ENCODE measurements around the gene AURKA.
A peak's percentile ranks its signal among the peaks of the same experiment; 100 is the strongest.

Gene AURKA

DNA sequence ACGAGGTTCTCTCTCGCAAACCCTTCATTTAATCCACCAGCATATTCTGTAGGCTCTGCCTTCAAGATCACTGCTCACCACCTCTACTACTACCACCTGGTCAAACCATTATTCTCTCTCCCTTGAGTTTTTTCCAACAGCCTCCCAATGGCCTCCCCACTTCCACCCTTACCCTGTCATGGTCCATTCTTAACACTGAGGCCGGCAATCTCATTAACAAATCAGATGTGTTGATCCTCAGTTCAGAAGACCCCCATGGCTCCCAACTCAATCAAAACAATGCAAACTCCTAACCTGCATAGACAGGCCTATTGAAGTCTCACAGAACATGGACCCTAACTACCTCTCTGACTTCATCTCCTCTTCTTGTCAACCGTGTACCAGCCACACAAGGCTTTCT is 2.2 kb downstream of the AURKA start:
- DNase-seq, result no peak

DNA sequence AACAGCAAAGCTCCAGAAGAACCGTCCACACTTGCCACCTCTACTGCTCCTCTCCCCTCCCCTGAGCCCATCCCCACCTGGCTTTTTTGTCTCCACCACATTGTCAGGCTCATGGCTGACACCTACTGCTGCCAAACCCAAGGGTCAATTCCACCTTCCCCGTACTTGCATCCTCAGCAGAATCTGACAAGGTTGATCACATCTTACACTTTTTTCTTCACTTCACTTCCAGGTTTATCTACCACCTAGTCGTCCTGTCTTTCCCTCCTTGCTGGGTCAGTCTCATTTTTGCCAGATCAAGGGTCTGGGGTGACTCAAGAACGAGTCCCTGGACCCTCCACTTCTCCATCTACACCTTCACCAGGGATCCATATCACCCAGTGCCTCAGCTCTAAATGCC is 3.1 kb downstream of the AURKA start:
- DNase-seq, result no peak

DNA sequence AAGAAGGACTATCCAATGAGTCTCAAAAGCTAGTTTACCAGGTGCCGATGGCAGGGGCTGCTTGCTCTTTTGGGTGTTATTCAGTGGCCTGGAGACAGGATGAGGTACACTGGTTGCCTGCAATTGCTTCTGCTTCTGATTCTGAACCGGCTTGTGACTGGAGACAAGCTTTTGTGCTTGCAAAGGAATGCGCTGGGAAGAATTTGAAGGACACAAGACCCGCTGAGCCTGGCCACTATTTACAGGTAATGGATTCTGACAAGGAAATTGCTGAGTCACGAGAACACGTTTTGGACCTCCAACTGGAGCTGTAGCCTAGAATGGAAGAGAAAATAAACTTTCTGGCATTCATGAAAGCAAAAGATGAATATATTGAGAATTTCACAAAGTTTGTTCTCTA is 5.8 kb downstream of the AURKA start:
- no peak for DNase-seq

DNA sequence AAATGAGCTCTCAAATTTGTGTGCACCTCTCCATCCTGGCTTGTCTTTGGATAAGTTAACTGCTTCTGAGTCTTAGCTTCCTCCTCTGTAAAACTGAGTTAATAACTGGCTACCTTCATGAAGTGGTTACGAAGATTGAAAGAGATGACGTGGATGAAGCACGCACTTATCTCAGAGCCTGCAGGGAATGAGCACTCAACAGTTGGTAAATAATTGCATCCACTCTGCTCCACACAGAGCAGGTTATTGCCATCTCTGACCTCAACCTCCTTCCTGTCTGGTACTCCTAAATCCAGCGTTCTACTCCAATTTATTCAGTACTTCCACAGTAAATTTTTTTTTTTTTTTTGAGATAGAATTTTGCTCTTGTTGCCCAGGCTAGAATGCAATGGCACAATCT is 6.9 kb downstream of the AURKA start:
- no peak for DNase-seq

DNA sequence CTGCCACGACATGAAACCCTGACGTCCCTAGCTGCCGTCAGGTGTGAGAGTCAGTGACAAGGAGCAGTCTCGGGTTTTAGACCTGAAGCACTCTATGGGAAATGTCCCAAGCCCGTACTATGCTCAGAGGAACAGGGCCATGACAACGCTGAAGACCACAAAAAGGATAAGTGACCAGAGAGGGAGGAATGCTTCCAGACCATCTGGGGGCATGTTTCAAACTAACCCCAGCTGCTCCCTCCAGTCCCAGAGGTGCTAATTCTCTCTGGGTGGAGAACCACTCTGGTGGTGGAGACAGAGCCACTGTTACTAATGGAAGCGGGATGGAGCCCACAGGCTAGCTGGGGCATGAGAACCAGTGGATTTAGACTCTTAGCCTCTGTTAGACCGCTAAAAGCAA is 8.7 kb downstream of the AURKA start:
- DNase-seq, result no peak

DNA sequence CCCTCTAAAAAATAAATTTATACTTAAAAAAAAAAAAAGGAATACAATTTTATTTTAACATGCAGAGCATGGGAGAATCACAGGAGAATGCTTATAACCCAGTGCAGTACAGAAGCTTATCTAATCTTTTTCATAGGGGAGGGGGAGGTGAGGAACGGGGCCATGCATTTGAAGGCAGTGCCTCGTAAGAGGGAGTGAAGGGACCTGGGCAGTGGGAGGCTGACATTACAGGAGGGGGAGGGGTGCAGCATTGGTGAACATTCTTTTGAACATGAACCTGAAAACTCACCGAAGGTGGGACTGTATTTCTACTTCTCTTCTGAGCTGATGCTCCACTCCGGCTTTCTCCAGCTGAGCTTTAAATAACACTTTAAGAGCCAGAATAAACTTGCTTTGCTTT is 9.3 kb downstream of the AURKA start:
- no peak for DNase-seq

DNA sequence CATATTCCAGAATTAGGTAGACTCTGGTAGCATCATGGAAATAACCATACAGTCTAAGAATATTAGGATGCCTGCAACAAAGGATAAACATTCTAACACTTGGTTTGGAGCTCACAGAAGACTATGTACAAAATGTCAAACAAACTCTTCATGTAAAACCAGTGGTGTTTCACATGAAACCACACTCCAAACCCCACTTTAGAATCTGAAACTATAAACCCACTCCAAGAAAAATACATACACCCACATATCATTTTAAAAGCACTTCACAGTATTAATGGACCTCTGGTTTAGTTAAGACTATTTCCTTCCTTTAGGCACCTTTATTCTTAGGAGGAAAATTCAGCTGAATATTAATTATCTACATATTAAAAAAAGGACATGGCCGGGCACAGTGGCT is 10.5 kb downstream of the AURKA start:
- DNase-seq, result no peak

DNA sequence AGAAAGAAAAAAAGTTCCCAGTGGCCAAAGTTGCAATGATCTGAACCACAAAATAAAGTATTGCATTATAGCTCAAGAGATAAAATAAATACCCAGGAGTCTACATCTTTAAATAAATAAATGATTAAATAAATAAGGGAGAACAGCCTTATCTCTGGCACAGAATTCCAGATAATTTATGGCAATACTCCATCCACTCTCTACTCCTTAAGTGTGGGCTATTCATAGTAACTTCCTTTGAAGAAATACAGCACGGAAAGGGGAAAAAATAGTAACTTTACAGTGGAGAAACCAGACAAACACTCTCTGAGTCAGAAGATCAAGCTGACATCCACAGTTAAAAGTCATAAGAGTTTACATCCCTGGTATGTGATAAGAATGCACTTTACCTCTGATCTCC is 11.6 kb downstream of the AURKA start:
- DNase-seq, result no peak

DNA sequence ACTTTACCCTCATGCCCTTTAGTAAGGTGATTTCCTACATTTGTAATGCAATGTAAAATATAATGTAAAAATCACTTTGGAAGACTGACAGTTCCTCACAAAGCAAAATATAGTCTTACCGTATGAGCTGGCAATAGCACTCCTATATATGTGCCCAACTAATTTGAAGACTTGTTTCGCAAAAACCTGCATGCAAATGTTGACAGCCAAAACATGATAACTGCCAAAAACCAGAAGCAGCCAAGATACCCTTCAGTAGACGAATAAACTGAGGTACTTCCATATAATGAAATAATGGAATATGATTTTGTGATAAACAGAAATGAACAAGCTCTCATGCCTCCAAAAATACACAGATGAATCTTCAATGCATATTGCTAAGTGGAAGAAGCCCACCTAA is 13.6 kb downstream of the AURKA start:
- DNase-seq, result no peak

DNA sequence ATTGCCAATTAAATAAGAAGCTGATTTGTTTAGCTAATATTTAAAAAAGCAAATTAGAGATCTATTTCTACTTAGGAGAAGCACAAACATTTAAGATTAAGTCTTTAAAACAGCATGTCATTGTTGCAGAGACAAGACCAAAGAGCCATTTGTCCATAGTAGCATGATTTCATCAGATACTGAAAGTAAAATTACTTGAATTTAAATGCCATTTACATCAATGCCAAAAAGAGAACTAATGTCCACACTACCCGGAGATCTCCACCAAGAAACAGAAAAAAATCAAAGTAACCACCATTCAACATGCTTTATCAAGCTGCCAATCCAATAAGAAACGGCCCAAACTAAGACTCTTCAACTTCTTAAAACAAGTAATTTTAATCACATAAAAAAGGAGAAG is 15.7 kb downstream of the AURKA start:
- DNase-seq, result no peak

DNA sequence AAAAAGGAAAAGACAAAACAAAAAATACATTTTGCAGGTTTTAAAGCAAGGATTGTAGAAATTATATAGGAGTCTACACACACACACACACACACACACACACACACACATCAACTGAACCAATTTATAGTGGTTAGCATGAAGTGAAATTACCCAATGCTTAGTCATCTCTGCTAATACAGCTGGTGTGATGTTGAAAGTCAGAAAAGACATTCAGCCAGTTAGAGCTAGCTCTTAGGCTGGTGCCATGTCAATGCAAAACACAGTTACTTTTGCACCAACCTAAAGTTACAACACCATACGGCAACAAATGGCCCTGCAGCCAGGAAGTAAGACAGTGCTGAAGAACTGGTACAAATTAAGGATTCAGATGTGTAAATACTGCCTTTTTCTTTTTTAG is 18.1 kb downstream of the AURKA start:
- DNase-seq, result no peak

DNA sequence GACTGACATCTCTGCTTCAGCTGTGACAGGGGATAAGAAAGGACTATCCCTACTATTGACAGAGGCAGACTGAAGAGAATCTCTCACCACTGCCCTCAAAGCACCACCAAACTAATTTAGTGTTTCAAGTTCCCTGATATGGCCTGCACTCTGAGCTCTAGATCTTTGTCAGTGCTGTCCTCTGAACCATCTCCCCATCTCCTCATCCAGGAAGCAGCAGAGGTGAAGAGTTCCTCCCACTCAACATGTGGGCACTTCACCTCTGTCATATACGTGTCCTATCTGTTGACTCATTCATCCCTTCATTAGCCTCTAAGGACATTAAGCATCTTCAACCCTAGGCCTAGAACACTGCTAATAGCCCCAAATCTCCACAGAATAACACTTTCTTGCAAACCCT is 19.2 kb downstream of the AURKA start:
- no peak for DNase-seq

DNA sequence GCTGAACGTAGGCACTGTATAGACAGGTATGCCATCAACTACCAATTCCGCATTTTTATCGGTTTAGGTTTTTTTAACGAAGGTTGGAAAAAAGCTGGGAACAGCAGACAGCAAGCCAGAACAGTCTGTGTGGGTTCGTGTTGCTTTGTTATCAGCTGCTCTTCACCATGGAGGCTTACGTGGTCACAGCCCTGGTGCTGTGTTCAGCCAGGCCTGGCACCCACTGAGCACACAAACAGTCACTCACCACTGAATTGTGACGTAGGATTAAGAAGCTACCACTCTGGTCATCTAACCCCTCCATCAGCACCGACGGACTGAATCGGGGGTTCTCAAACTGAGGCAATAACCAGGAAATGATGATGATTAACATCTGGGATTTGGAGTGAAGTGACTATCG is 20.0 kb downstream of the AURKA start:
- no peak for DNase-seq

DNA sequence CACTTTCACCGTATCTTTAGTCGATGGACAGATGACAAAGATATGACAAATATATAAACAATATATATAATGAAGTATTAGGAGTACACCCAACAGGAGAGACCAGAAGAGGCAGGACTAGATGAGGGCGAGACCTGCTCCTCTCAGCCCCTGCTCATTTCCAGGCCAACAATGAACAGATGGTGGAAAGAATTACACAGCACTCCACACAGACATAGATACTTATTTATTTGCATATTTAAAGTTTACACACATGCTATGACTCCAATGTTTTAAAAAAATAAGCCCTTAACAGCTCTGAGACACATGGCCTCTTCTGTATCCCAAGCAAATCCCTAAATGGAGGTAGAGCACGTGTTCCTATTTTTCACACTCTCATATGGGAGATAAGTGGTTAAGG is 22.8 kb downstream of the AURKA start:
- no peak for DNase-seq

DNA sequence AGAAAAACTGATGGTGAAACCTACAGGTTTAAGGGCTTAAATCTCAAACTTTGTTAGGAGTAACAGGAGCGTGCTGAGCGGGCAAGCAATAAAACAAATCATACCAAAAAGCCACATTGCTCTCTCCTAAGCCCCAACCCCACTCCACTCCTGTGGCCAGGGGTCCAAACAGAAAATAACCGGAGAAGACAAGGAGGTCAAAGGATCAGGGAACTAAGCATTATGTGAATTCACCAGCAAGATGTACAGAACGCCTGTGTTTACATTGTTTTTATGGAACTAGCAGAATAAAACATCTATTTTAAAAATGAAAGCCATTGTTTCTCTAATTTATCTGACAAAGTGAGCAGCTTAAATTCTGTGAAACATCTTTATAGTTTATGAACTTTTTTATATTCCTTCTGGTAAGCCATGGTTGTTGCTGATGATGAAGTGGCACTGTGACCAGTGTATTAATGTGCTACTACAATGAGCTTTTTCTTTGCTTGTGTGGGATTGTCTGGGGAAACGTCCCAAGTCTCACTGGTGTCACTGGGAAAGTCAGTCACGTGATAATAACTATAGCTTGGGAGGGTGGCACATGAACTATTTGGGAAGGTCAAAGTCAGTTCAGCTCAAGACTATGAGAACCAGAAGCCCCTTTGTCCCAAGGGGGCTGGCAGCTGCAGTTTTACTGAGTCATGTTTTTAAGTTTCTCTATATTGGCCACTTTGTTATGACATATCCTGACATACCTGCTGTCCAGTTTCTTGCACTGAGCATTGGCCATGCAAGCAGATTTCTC is 23.5 kb downstream of the AURKA start:
- peak; percentile 16 to 51 for DNase-seq

DNA sequence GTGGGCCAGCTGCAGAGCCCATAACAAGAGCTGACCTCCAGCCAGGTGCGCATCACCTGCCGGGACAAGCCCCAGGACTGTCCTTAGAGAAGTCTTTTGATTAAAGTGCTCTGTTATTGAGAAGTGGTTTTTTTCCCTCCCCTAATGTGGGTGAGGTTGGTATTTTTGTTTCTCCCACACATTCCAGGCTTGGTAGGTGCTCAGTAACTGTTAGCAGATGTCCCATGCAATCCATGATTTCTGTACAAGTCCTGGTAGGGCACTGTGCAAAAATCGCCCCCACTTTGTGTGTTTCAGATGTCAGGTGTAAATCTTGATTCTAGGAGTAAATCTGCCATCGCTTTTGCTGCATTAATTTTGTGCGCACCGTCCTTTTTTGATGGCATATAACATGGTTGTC is 28.5 kb downstream of the AURKA start:
- DNase-seq, result no peak

DNA sequence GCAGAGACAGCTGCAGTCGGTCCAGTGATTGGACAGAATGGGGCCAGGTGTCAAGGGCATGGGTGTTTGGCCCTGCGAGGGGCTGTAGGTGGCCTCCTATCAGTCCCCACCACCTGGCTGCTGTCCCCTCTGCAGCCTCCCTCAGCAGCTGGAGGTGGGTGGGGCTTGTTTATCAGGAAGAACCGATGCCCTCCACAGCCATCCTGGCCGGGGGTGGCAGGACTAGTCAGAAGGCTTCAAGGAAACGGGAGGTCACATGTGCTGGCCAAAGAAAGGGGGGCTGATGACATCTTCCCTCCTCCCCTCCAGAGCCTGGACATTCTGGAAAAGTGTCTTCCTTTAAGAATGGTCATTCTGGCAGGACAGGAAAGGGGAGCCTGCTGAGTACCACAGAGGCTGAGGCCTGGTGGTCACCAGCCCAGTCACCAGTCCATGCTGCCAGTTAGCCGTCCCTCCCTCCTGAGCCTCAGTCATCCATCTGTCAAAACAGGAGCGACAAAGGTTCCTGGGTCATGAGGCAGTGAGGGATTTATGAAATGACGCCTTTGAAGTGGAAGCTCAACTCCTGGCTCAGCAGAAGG is 29.1 kb downstream of the AURKA start:
- no peak for DNase-seq

DNA sequence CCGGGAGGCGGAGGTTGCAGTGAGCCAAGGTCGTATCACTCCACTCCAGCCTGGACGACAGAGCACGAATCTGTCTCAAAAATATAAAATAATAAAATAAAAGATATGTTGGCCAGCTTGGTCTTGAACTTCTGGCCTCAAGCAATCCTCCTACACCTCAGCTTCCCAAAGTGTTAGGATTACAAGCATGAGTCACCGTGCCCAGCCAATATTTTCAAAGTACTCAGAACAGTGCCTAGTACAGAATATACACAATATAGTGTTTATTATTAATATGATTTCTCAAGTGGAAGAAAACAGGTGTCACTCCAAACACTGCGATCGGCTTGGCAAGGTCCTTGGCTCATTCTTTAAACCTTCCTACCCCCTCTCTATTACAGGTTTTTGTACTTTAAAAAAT is 30.1 kb downstream of the AURKA start:
- no peak for DNase-seq

DNA sequence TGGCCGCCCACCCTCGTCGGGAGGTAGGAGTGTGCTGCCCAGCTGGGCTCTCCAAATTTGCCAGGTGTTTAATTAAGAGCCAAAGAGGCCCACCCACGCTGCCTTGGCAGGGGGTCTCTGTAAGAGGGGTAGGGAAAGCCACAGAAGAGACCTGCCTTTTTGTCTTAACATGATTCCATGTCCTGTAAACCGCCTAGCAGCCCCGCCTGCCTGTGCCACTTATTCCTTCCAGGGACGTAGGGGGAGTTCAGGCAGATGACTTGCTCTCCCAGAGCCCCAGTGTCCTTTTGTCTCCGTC is 31.2 kb downstream of the AURKA start:
- DNase-seq, result no peak

DNA sequence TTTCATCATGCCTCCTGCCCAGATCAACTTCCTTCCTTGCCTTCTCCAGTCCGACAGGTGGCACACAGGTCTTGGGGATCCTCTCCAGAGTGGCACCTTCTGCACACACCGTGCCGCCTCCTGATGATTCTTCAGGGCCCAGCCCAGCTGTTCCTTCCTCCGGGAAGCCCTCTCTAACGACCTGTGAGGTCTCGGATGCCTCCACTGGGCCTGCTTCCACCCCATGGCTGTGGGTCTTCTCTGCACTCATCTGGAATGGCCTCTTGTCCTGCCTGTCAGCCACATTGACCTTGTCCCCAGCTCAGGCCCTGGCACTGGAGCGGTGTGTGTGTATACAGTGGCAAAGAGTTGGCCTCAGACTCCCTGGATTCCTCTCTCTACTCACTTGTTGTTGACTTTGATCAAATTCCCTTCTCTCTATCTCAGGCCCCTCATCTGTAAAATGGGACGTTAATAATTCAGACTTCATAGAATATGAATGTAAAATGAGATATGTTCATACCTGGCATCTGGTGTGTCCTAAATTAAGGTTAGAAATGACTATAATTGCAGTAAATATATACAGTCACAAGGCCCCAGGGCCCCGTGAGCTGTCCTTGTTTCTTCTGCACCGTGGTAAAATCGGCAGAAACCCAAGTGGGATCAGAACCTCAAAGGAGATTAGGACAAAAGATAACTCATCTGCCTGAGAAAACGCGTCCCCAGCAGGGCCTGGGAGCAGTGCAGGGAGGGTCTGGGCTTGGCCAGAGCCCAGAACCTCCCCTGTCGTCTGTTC is 31.7 kb downstream of the AURKA start:
- DNase-seq, result no peak

DNA sequence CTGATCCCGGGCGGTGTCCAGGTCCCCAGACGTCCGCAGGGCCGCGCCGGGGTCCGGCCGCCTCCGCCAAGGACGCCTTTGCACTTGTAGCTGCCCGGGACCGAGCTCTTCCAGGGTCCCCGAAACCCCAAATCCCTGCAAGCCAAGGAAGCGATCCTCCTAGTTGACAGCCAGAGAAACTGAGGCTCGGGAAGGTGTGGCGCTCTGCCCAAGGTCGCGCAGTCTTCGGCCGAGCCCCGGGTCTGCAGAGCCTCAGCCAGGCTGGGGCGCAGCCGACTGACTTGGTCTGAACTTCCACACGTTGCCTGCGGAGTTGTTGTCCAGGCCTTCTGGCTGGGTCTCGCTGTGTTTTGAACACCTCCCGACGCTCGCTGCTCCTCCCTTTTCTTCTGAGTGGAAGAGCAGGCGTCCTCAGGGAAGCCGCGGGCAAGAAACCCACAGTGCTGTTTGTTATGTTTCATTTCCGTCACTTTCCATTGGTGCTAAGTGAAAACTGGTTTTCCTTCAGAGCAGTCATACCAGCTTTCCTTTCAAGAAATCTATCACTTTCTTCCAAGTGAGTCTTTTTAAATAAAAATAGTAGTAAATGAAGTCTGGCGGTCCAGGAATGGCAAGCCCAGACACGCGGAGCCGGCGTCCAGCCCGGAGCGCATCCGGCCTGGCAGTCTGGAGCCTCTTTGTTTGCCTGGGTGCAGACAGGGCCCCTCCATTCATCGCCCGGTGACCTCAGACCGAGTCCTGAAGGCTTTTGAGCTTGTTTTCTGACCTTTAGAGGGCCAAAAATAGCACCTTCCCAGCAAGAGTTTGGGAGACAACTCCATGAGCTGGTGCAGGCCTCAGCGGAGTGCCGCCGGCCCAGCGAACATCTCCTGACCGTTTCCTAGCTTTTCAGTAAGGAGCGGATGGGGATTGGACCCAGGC is 32.5 kb downstream of the AURKA start:
- peak in 1 of 2 donors; percentile 15 for DNase-seq

DNA sequence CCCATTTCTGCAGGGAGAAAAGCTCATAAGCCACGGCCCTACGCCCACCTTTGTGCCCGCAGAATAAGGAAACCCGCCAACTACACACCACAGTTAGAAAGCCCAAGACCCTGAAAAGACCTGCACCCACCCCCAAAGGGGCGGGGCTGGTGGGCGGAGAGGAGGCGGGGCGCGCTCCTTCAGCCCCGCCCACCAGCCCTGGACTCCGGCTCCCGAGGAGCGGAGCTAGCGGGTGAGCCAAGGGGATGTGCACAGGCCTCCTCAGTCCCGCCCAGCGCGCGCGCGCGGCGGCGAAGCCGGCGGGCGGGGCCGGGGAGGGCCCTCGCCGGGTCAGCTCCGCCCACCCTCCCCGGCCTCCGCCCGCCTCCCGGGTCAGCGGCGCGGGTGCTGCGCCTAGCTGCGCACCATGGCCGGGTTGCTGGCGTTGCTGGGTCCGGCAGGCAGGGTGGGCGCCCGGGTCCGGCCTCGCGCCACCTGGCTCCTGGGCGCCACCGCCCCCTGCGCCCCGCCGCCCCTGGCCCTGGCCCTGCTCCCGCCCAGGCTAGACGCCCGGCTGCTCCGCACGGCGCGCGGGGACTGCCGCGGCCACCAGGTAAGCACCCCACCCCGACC is 33.3 kb downstream of the AURKA start, which contains the start of gene FAM210B:
Gene FAM210B (plus strand): TSS at position 375 of the 612 bp plus-strand sequence. CDS start 32 bp downstream, at position 407.
- DNase-seq, result peak; percentile 85 to 91

DNA sequence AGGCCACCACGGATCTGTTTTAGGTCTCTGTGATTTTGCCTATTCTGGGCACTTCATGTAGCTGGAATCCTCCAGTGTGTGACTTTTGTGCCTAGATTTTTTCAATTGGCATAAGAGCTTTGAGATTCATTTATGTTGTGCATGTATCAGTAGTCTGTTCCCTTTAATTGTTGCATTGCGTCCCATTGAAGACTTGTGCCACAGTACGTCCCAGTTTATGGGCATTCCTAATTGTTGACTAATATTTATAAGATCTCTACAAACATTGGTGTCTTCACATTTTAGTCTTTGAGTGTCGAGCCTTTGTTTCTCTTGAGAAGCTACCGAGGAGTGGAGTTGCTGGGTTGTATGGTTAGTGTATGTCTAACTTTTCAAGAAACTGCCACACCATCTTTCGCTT is 33.9 kb downstream of the AURKA start:
- no peak for DNase-seq

All from hippocampal formation (tissue), 2 donors.